CD4-positive, CD25-positive, alpha-beta regulatory T cell (primary cell): ENCODE results near the gene BCAT1. TPM values are rescaled to one million over a fixed set of nuclear protein-coding genes. Genes with fewer than 3 reads are reported as not detected.
"Not testable (repeated sequence)": the region's sequence is repeated elsewhere in the genome, so short reads cannot be mapped to it uniquely, and the experiment has no call there.

Source experiments
- ATAC-seq, 2 donors: fragments of 150-1000 bp; cut with Tn5 transposase; one replicate each; pipeline ENCODE4 v1.10.0; 2021; ENCODE audit warnings: low read depth in 2 of 2, moderate number of reproducible peaks in 2 of 2, moderate library complexity in 1 of 2
- DNase-seq, 3 donors: peaks; one replicate each; pipeline versions ENCODE4 v3.0.0 to v3.0.0-alpha.2; 2012 to 2022; ENCODE audit warnings: mixed read lengths in 1 of 3
- H3K27ac ChIP-seq: one replicate; pipeline ENCODE4 v1.7.0; 2013; ENCODE audit warnings: mild to moderate bottlenecking, low read length; ENCODE audit not compliant: insufficient read depth, poor library complexity, severe bottlenecking
- H3K27me3 ChIP-seq: one replicate; pipeline ENCODE4 v1.7.0; 2013; ENCODE audit warnings: low read length; ENCODE audit not compliant: control insufficient read depth, insufficient read depth
- H3K36me3 ChIP-seq: one replicate; pipeline ENCODE4 v1.7.0; 2013; ENCODE audit warnings: mild to moderate bottlenecking, low read length, moderate library complexity; ENCODE audit not compliant: control insufficient read depth, insufficient read depth
- H3K4me1 ChIP-seq: 2 replicates; pipeline ENCODE4 v1.7.0; 2013; ENCODE audit warnings: mild to moderate bottlenecking, low read length; ENCODE audit not compliant: insufficient read depth, control insufficient read depth, poor library complexity, severe bottlenecking
- H3K4me3 ChIP-seq: one replicate; pipeline ENCODE4 v1.7.0; 2013; ENCODE audit warnings: low read depth, mild to moderate bottlenecking, low read length, moderate library complexity
- H3K9me3 ChIP-seq, 2 experiments: 1 replicate in 1 of 2; 2 replicates in 1 of 2; pipeline ENCODE4 v1.7.0; 2013; ENCODE audit warnings: low read length in 2 of 2, mild to moderate bottlenecking in 1 of 2, moderate library complexity in 1 of 2; ENCODE audit not compliant: control insufficient read depth in 2 of 2
- H3K27ac Mint-ChIP-seq, 3 donors: one replicate each; pipeline ENCODE4 v1.8.0; 2020 to 2022; ENCODE audit warnings: mild to moderate bottlenecking in 3 of 3, mixed read lengths in 3 of 3, moderate library complexity in 2 of 3
- H3K27me3 Mint-ChIP-seq: one replicate; pipeline ENCODE4 v1.8.0; 2022; ENCODE audit warnings: mild to moderate bottlenecking, mixed read lengths
- H3K36me3 Mint-ChIP-seq: one replicate; pipeline ENCODE4 v1.8.0; 2020; ENCODE audit warnings: mixed read lengths
- H3K4me1 Mint-ChIP-seq, 4 donors: one replicate each; pipeline ENCODE4 v1.8.0; 2020 to 2022; ENCODE audit warnings: mixed read lengths in 4 of 4, mild to moderate bottlenecking in 1 of 4
- H3K4me3 Mint-ChIP-seq, 4 donors: one replicate each; pipeline ENCODE4 v1.8.0; 2020 to 2022; ENCODE audit warnings: mild to moderate bottlenecking in 4 of 4, mixed read lengths in 4 of 4, moderate library complexity in 3 of 4
- H3K9me3 Mint-ChIP-seq, 7 donors: one replicate each; pipeline ENCODE4 v1.8.0; 2020 to 2022; ENCODE audit warnings: mixed read lengths in 7 of 7, mild to moderate bottlenecking in 3 of 7, moderate library complexity in 2 of 7
- polyA plus RNA-seq, 4 donors: library from polyadenylated mRNA; unstranded; fragments of 300-500 nt; fragmentation: Illumina TruSeq; gene quantifications; one replicate each; pipeline ENCODE4 v1.2.3, GENCODE V29; 2021
- total RNA-seq: library from RNA; stranded (reverse); gene quantifications from one replicate; pipeline ENCODE4 v1.2.3, GENCODE V29; 2022

BCAT1 gene
- total and polyA plus RNA-seq, 5 donors from 2014 or later, result 0.07 to 3.0 (median 0.75) TPM

DNA sequence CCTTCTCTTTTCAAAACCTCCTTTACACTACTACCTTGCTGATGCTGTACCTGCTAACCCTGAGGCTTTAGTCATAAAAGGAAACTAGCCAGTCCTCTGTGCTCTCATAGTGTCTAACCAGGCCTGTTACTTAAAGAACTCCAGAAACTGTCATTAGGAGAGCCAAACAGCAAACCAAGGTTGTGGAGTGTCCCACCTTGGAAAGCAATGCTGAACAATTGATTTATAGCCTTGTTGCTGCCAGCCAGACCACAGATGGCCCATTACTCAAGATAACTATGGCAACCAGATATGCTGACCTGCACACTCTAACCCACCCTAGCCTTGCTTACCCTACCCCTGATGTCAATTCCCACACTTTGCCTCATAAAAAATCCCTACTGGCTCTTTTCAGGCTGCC is 26.5 kb upstream of the BCAT1 start:
- DNase-seq (no peak), ATAC-seq (no peak)
- H3K4me1 Mint-ChIP-seq, result peaks cover 0 to 2% (median 0%) of the 10 kb centered on the region in 4 donors
- Histone ChIP-seq H3K36me3 (no peaks in the 10 kb centered on the region), H3K27ac (no peak overlapping the region), H3K27me3 (no peaks in the 10 kb centered on the region), H3K4me1 (no peaks in the 10 kb centered on the region), H3K9me3 (no peaks in the 10 kb centered on the region), H3K4me3 (no peak overlapping the region)
- peaks cover 0 to 4% (median 0%) of the 10 kb centered on the region in 7 donors for H3K9me3 Mint-ChIP-seq
- H3K27ac Mint-ChIP-seq, result no peak overlapping the region
- no peak overlapping the region for H3K4me3 Mint-ChIP-seq
- no peaks in the 10 kb centered on the region for H3K36me3 Mint-ChIP-seq
- H3K27me3 Mint-ChIP-seq, result peaks cover 7% of the 10 kb centered on the region

GRCh38 chr12:24974216-24974615 is 25.3 kb upstream of the BCAT1 start:
- Histone ChIP-seq H3K4me1 (no peaks in the 10 kb centered on the region), H3K27ac (no peak overlapping the region), H3K36me3 (no peaks in the 10 kb centered on the region), H3K9me3 (no peaks in the 10 kb centered on the region), H3K4me3 (no peak overlapping the region), H3K27me3 (no peaks in the 10 kb centered on the region)
- Mint-ChIP-seq H3K36me3 (no peaks in the 10 kb centered on the region), H3K4me1 (peaks cover 0 to 2% (median 0%) of the 10 kb centered on the region in 4 donors), H3K9me3 (peaks cover 0 to 4% (median 0%) of the 10 kb centered on the region in 7 donors), H3K4me3 (no peak overlapping the region), H3K27me3 (peaks cover 7% of the 10 kb centered on the region), H3K27ac (no peak overlapping the region)
- ATAC-seq (no peak), DNase-seq (no peak)

- Histone ChIP-seq H3K27me3 (no peaks in the 10 kb centered on the region), H3K36me3 (no peaks in the 10 kb centered on the region), H3K27ac (no peak overlapping the region), H3K4me3 (no peak overlapping the region), H3K9me3 (no peaks in the 10 kb centered on the region), H3K4me1 (no peaks in the 10 kb centered on the region)
- H3K36me3 Mint-ChIP-seq, result no peaks in the 10 kb centered on the region
- peaks cover 0 to 2% (median 0%) of the 10 kb centered on the region in 4 donors for H3K4me1 Mint-ChIP-seq
- peaks cover 6% of the 10 kb centered on the region for H3K27me3 Mint-ChIP-seq
- peaks cover 0 to 4% (median 0%) of the 10 kb centered on the region in 7 donors for H3K9me3 Mint-ChIP-seq
- no peak for ATAC-seq
- H3K27ac Mint-ChIP-seq, result no peak overlapping the region
- no peak for DNase-seq
- no peak overlapping the region for H3K4me3 Mint-ChIP-seq
Observed at GRCh38 chr12:24972078-24972477, 23.2 kb upstream of the BCAT1 start.

DNA sequence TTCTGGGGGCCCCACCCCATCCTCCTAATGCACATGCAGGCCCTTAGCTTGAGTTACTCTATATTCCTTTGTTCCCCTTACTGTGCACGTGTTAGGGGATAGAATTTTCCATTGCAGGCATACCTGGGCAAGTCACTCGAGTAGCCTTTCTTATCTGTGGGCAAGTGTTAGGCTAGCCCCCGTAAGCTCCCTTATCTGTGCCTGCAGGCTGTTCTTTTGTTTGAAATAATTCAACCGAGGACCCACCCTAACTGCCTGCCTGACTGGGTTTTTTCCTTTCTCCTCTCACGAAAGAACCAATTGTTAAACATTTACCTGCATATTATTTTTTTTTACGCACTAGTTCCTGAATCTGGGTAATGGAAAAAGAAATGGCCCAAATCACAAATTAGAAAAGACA is 21.3 kb upstream of the BCAT1 start:
- H3K36me3 ChIP-seq, result no peaks in the 10 kb centered on the region
- H3K4me3 ChIP-seq, result no peak overlapping the region
- Mint-ChIP-seq H3K27me3 (peaks cover 6% of the 10 kb centered on the region), H3K4me1 (no peaks in the 10 kb centered on the region), H3K27ac (no peak overlapping the region), H3K9me3 (peaks cover 0 to 6% (median 0%) of the 10 kb centered on the region in 7 donors), H3K4me3 (no peak overlapping the region), H3K36me3 (no peaks in the 10 kb centered on the region)
- H3K27me3 ChIP-seq, result no peaks in the 10 kb centered on the region
- no peak overlapping the region for H3K27ac ChIP-seq
- ATAC-seq, result no peak
- DNase-seq, result no peak
- no peaks in the 10 kb centered on the region for H3K9me3 ChIP-seq
- no peaks in the 10 kb centered on the region for H3K4me1 ChIP-seq

DNA sequence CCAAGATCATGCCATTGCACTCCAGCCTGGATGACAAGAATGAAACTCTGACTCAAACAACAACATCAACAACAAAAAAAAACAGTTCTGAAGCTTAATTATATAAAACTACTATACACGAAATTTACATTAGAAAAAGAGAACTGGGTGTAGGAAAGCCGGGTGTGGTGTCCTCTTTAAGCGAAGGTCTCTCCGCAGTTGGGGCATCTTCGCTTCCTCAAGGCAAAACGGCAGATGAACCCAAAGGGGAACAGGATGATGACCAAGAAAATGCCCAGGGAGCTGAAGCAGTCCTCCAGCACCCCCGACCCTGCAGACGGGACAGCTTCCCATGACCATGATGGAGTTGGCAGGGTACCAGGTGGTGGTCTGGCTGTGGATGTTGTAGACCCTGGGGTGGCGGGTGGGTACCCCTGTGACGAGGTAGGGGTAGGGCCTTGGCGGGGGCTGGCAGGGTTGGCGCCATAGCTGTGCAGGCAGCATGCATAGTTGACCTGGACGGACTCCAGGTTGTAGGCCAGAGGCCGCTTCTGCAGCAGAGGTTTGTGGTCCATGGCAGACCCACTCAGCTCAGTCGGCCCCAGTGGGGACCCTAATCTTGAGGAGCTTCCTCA is 18.2 kb upstream of the BCAT1 start:
- Mint-ChIP-seq H3K27me3 (peaks cover 10% of the 10 kb centered on the region), H3K4me3 (peak overlapping the region in 1 of 4 donors; percentile 47), H3K36me3 (no peaks in the 10 kb centered on the region), H3K4me1 (no peaks in the 10 kb centered on the region), H3K9me3 (peaks cover 0 to 11% (median 0%) of the 10 kb centered on the region in 7 donors), H3K27ac (no peak overlapping the region)
- ATAC-seq (no peak), DNase-seq (no peak)
- Histone ChIP-seq H3K27ac (no peak overlapping the region), H3K4me1 (no peaks in the 10 kb centered on the region), H3K27me3 (no peaks in the 10 kb centered on the region), H3K4me3 (no peak overlapping the region), H3K9me3 (no peaks in the 10 kb centered on the region), H3K36me3 (no peaks in the 10 kb centered on the region)

DNA sequence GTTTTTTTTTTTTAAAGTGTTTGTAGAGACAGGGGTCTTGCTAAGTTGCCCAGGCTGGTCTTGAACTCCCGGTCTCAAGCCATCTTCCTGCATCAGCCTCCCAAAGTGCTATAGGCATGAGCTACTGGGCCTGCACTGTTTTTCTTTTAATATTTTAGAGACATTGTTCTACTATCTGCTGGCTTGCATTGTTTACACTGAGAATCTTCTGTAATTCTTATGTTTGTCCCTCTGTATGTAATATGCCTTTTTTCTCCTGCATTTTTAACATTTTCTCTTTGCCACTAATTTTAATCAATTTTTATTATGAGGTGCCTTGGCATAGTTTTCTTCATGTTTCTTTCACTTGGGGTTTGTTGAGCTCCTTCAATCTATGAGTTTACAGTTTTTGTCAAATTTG is 15.4 kb upstream of the BCAT1 start:
- no peaks in the 10 kb centered on the region for H3K4me1 Mint-ChIP-seq
- H3K27ac ChIP-seq, result no peak overlapping the region
- no peaks in the 10 kb centered on the region for H3K36me3 ChIP-seq
- ATAC-seq, result no peak
- no peaks in the 10 kb centered on the region for H3K36me3 Mint-ChIP-seq
- no peaks in the 10 kb centered on the region for H3K27me3 ChIP-seq
- no peak overlapping the region for H3K4me3 Mint-ChIP-seq
- no peaks in the 10 kb centered on the region for H3K4me1 ChIP-seq
- H3K27ac Mint-ChIP-seq, result no peak overlapping the region
- peaks cover 0 to 10% (median 2%) of the 10 kb centered on the region in 7 donors for H3K9me3 Mint-ChIP-seq
- H3K9me3 ChIP-seq, result no peaks in the 10 kb centered on the region
- no peak for DNase-seq
- H3K4me3 ChIP-seq, result no peak overlapping the region
- peaks cover 17% of the 10 kb centered on the region for H3K27me3 Mint-ChIP-seq

- Histone ChIP-seq H3K27ac (no peak overlapping the region), H3K9me3 (no peaks in the 10 kb centered on the region), H3K4me1 (no peaks in the 10 kb centered on the region), H3K4me3 (no peak overlapping the region), H3K36me3 (no peaks in the 10 kb centered on the region), H3K27me3 (no peaks in the 10 kb centered on the region)
- Mint-ChIP-seq H3K27ac (no peak overlapping the region), H3K36me3 (no peaks in the 10 kb centered on the region), H3K4me1 (no peaks in the 10 kb centered on the region), H3K4me3 (no peak overlapping the region), H3K9me3 (peaks cover 0 to 7% (median 2%) of the 10 kb centered on the region in 7 donors), H3K27me3 (peaks cover 16% of the 10 kb centered on the region)
- no peak for ATAC-seq
- peak in 1 of 3 donors; percentile 25 for DNase-seq
Observed at GRCh38 chr12:24960222-24960855, 11.4 kb upstream of the BCAT1 start.

DNA sequence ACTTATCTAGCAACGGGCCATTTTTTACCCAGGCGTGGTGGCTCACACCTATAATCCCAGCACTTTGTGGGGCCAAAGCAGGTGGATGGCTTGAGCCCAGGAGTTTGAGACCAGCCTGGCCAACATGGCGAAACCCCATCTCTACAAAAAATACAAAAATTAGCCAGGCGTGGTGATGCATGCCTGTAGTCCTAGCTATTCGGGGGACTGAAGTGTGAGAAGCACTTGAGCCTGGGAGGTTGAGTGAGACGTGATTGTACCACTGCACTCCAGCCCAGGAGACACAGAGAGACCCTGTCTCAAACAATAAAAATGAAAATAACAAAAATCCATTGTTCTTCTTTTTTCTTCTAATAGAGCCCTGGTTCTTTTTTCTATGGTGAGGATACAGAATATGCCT is 7.5 kb upstream of the BCAT1 start:
- not testable (repeated sequence) for H3K27ac ChIP-seq, DNase-seq, H3K4me3 ChIP-seq, H3K27me3 ChIP-seq, H3K4me1 Mint-ChIP-seq, H3K4me1 ChIP-seq, H3K27ac Mint-ChIP-seq, H3K36me3 Mint-ChIP-seq, H3K9me3 Mint-ChIP-seq, H3K9me3 ChIP-seq, H3K36me3 ChIP-seq, H3K4me3 Mint-ChIP-seq, ATAC-seq
- H3K27me3 Mint-ChIP-seq, result peaks cover 32% of the 10 kb centered on the region
